C4-2B (cell line): ENCODE measurements around the gene TSPAN32.

Source experiments
- CTCF ChIP-seq: fragments of 450-650 bp; conservative IDR thresholded peaks from 2 replicates; pipeline ENCODE4 v1.5.1; 2017; ENCODE audit warnings: mild to moderate bottlenecking
- ZFX ChIP-seq: fragments of 450-650 bp; IDR thresholded peaks from 2 replicates; pipeline ENCODE4 v1.6.1; 2017

GRCh38 chr11:2347308-2347830, 45.6 kb downstream of the TSPAN32 start:
- TF ChIP-seq CTCF (no peak), ZFX (no peak)
